GM12873 (cell line): ENCODE results near the gene ALK.

Source experiments
- TF ChIP-seq, protein P1 (sequence below): IDR thresholded peaks from 2 replicates; pipeline ENCODE4 v1.5.1; 2012; ENCODE audit warnings: low read depth, mild to moderate bottlenecking, moderate library complexity, low read length, control low read depth; ENCODE audit not compliant: insufficient read depth; ENCODE audit errors: missing control alignments

ALK gene

DNA sequence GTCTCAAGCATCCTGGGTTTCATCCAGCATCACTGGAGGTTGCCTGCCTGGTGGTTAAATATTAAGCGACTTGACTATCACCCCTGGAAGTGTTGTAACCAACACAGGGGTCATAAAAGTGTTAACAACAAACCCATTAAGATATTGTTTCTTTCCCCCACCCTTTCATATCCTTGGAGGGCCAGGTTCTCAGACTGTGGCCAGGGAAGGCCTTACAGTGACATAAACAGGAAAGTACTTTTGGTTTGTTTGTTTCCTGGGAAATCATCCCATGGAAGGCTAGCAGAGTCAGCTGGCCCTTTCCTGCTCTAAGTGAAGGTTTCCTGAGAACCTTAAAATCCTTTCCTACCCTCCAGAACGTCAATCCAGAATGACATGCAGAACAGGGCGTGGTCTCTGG lies 645.2 kb downstream of the ALK start:
- TF ChIP-seq, protein P1, sequence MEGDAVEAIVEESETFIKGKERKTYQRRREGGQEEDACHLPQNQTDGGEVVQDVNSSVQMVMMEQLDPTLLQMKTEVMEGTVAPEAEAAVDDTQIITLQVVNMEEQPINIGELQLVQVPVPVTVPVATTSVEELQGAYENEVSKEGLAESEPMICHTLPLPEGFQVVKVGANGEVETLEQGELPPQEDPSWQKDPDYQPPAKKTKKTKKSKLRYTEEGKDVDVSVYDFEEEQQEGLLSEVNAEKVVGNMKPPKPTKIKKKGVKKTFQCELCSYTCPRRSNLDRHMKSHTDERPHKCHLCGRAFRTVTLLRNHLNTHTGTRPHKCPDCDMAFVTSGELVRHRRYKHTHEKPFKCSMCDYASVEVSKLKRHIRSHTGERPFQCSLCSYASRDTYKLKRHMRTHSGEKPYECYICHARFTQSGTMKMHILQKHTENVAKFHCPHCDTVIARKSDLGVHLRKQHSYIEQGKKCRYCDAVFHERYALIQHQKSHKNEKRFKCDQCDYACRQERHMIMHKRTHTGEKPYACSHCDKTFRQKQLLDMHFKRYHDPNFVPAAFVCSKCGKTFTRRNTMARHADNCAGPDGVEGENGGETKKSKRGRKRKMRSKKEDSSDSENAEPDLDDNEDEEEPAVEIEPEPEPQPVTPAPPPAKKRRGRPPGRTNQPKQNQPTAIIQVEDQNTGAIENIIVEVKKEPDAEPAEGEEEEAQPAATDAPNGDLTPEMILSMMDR = no peak

DNA sequence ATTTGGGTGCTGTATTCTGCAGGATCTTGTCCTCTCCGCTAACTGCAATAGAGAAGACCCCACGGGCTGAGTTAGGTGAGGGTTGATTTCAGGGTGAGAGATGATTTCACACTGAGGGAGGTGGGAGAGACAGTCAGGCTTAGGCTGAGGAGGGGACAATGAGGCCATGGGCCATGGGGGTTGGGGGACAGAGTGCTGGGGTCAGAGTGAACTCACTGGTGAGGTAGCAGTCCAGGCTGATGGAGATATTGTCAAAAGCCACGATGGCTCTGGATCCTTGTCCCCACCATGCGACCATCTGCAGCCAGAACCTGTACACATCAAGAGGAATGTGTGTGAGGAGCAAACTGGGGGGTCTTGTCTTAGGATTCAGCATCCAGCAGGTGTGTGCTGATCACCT lies 646.2 kb downstream of the ALK start:
- TF ChIP-seq, protein P1 = no peak

DNA sequence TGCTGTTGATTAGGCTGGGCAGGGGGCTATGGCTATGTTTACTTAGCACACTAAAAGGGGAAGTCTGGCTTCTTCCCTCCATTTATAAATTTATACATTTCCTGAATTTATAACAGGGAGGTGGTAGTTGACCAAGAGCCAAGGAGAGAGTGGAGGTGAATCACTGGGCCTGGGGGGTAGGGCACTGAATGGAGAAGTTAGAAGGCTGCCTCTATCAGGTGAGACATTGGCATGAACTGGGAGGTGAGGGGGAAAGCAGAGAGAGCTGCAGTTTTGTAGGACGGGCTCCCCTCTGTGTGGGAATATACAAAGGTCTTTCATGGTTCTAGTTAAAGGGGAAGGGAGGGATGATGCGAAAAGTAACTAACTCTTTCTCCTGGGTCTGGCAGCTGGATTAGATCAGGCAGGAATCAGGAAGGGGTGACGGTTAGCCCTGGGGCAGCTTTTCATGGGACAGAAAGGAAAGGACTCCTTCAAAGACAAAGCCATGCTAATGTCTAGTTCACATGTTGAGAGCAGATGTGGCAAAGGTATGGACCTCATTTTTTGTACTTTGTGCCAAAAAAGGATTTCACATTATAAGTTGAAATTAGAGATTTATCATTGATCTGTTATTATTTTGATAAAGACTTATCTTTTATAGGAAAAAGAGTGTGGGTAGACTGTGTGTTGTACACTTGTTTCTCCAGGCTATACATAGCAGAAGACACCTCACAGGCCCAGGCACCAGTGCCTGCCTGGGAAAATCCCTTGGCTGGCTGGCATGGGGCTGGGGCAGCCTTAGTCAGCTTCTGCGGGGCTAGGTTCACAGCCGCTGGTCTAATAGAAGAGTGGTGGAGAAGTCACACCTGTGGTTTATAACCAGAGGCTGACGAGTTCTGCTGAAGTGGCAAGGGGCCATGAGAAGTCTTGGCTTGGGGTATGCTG lies 647.4 kb downstream of the ALK start:
- TF ChIP-seq, protein P1 = no peak

DNA sequence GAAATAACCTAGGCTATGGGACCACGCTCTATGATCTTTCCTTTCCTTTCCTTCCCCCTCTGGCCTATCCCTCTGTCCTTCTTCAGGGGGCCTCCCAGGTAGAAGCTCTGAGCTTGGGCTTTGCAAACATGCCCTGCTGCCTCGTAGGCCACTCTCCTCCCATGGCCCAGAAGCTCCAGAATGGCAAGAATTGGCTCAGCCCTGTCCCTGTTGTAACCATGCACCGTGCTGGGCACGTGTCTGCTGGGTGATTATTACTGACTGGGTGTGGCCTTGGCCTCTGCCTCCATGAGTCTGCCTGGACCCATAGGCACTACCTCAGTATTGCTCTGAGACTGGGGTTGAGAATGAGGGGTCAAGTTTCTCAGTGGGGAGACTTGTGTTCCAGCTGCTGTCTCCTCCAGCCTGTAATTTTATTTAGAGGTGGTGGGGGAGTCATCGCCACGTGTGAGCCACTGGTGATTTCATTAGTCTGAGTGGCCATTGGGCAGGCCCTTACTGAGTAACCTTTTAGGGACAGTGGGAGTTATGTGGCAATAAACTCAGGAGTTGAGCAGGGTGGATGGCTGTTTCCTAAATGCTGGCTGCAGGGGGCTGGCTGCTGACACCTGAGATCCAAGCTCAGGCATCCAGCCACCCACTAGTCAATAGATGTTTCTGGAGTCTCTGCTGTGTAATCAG lies 648.2 kb downstream of the ALK start:
- TF ChIP-seq, protein P1 = no peak

DNA sequence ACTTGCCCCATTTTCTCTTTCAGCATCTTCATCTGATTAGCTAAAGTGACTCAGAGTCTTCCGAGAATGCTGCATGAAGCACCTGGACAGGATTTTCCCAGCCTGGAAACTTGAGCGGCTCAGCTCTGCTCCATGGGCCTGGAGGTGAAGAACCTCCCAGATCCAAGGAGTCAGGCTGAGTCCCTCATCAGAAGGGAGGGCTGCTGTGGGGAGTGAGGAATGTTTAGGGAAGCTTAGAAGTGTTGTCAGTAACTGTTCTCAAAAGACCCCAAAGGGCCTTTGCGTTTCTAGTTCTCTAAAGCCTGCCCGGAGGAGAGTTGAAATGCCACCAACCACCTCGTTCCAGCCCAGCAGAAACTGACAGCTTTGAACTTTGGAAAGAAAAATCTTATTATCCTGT lies 649.1 kb downstream of the ALK start:
- TF ChIP-seq, protein P1 = no peak

DNA sequence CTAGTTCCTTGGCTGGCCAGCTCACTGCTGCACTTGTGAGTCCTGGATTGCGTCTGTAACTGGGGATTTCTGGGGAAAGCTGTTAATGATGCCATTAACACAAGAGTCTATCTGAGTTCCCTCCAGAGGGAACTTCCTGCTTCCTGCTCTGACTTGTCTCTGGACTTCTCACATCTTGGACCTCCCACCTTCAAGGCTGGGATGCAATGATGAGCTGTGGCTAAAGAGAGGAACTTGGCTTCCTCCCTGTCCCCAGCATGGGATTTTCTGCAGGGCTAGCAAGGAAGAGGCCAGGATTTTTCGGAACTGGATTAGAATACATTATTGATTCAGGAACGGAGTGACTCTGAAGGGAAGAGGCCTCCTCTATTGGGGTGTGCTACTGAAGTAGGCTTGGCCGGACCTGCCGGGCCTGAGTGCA lies 650.7 kb downstream of the ALK start:
- TF ChIP-seq, protein P1 = no peak

DNA sequence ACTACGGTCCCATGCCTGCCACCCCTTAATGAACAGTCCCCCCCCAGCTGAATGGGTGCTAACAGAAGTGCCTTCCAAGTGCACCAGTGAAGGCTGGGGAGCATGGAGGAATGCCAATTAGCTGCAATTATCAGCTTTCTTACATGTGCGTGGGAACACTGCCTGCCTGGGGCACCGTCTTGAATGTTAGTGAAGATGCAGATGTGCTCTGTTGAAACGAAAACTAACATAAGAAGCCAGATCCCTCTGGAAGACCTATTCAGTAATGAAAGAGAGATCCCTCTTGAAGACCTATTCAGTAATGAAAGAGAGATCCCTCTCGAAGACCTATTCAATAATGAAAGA lies 651.6 kb downstream of the ALK start:
- TF ChIP-seq, protein P1 = no peak
